ENCODE results near the gene PTGES3. TPM values are rescaled to one million over a fixed set of nuclear protein-coding genes. Genes with fewer than 3 reads are reported as not detected.
"Not testable (repeated sequence)": the region's sequence is repeated elsewhere in the genome, so short reads cannot be mapped to it uniquely, and the experiment has no call there.

Gene PTGES3, protein sequence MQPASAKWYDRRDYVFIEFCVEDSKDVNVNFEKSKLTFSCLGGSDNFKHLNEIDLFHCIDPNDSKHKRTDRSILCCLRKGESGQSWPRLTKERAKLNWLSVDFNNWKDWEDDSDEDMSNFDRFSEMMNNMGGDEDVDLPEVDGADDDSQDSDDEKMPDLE
- total RNA-seq, result 10 to 100 TPM; 51.7 to 71.2 (median 69.9) TPM

DNA sequence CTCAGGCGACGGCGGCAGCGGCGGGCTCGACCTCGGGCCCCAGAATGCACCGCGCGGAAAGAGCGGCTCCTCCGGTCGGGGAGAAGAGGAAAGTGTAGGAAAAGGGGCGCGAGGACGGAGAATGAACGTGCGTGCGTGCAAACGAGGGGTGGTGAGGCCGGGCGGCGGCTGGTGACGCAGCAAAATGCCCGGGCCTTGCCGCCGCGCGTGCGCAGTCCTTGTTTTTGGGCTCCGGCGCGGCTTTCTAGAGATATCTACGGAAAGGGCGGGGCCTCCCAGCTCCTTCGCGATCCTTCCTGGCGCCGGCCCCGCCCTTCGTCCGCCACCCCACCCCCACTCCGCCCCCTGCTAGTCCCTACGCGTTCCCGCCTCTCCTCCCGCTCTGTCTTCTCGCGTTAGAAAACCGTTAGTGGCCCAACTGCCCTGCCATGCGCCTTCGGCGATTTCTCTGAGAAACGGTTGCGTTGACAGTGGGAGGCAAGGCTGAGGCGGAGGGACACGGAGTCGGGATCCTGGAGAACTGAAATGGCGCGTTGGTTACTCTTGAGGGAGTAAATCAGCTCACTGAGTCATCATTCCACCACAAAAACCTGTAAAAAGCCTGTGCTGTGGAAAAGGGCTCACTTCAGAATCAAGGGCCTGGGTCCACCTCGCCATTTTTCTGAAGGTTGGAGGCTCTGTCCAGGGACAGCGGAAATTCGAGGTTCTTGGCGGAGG is at the start of gene PTGES3:
PTGES3 (minus strand) TSS at position 156 of the 717 bp plus-strand sequence. CDS start 285 bp downstream, outside the sequence.
- WGBS, result under 1% methylated on average over 61 of the region's 64 CpGs
- DNase-seq (ENCODE audit: low spot score in 2 of 2), result peak; percentile 98
- Histone ChIP-seq H3K27ac (peak within 1 kb of the TSS; percentile 97), H3K4me3 (peak within 1 kb of the TSS; percentile 75), H3K27me3 (no peaks in the 10 kb centered on the region), H3K36me3 (no peaks in the 10 kb centered on the region), H3K4me1 (peaks cover 39% of the 10 kb centered on the region), H3K9me3 (no peaks in the 10 kb centered on the region)
- TF ChIP-seq POLR2AphosphoS5 (IDR thresholded peaks at IDR 0.05) (peak; percentile 34 to 80 (median 78)), POLR2A (IDR thresholded peaks at IDR 0.05) (peak; percentile 56 to 92), EP300 (IDR thresholded peaks at IDR 0.05) (no peak)
- TF ChIP-seq, protein P1, sequence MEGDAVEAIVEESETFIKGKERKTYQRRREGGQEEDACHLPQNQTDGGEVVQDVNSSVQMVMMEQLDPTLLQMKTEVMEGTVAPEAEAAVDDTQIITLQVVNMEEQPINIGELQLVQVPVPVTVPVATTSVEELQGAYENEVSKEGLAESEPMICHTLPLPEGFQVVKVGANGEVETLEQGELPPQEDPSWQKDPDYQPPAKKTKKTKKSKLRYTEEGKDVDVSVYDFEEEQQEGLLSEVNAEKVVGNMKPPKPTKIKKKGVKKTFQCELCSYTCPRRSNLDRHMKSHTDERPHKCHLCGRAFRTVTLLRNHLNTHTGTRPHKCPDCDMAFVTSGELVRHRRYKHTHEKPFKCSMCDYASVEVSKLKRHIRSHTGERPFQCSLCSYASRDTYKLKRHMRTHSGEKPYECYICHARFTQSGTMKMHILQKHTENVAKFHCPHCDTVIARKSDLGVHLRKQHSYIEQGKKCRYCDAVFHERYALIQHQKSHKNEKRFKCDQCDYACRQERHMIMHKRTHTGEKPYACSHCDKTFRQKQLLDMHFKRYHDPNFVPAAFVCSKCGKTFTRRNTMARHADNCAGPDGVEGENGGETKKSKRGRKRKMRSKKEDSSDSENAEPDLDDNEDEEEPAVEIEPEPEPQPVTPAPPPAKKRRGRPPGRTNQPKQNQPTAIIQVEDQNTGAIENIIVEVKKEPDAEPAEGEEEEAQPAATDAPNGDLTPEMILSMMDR (IDR thresholded peaks at IDR 0.05), result no peak

DNA sequence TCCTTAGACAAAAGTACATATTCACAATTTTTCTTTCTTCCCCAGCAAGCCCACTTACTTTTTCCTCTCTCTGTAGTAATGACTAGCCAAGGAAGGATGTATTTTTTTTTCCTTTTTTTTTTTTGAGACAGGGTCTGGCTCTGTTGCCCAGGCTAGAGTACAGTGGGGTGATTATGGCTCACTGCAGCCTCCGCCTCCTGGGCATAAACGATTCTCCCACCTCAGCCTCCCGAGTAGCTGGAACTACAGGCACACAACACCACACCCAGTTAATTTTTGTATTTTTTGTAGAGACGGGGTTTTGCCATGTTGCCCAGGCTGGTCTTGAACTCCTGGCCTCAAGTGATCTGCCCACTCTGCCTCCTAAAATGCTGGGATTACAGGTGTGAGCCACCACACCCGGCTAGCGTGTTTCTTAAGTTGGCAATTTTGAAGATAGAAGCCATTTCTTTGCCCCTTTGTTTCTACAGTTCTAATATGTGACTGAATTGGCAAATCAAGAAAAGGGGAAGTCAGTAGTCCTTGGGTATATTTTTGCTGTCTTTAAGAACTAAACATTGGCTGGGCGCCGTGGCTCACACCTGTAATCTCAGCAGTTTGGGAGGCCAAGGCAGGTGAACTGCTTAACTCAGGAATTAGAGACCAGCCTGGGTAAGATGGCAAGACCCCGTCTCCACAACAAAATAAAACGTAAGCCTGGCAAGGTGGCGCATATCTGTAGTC is 40.2 kb upstream of the PTGES3 start:
- no peak overlapping the region for H3K27ac ChIP-seq
- DNase-seq (ENCODE audit: low spot score in 2 of 2), result no peak

DNA sequence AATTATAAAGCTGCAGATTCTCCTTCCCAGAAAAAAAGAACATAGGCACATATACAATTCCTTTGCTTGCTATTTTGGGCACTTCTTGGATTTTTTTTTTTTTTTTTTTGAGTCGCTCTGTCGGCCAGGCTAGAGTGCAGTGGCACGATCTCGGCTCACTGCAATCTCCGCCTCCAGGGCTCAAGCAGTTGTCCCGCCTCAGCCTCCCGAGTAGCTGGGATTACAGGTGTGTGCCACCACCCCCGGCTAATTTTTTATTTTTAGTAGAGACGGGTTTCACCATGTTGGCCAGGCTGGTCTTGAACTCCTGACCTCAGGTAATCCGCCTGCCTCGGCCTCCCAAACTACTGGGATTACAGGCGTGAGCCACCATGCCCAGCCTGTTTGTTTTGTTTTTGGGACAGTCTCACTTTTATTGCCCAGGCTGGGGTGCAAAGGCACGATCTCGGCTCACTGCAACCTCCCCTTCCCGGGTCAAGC is 38.2 kb upstream of the PTGES3 start:
- not testable (repeated sequence) for H3K9me3 ChIP-seq; H3K36me3 ChIP-seq; H3K27me3 ChIP-seq; DNase-seq (ENCODE audit: low spot score in 2 of 2)
- Histone ChIP-seq H3K4me3 (peak overlapping the region; percentile 82), H3K27ac (peak overlapping the region; percentile 98), H3K4me1 (peaks cover 31% of the 10 kb centered on the region)
- WGBS, result 92% methylated on average over 15 of the region's 15 CpGs

More for the DNA sequence above, 40.2 kb upstream of the PTGES3 start:
- Histone ChIP-seq H3K4me1 (peaks cover 11% of the 10 kb centered on the region), H3K27me3 (no peaks in the 10 kb centered on the region), H3K4me3 (no peak overlapping the region), H3K9me3 (no peaks in the 10 kb centered on the region), H3K36me3 (peaks cover 18% of the 10 kb centered on the region)
- TF ChIP-seq, protein P1 (IDR thresholded peaks at IDR 0.05), result no peak
- TF ChIP-seq POLR2A (IDR thresholded peaks at IDR 0.05) (no peak), POLR2AphosphoS5 (IDR thresholded peaks at IDR 0.05) (no peak), EP300 (IDR thresholded peaks at IDR 0.05) (no peak)
- WGBS, result 94% methylated on average over 11 of the region's 11 CpGs

DNA sequence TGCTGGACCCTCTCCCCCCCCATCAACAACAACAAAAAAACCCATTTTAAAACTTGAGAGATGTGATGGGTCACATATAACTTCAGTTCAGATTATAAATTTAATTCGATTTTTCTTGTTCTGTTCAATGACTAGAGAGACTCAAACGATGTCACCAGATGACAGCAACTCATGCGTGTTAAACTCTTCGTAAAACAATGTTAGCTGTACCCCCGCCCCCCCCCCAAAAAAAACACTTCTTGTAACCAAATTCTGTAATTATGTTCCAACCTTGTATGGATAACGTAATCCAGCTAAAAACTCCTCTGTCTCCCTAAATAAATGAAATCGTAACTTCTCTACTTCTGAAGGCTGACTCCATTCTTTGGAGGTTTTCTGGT is 37.6 kb upstream of the PTGES3 start:
- H3K4me1 ChIP-seq, result peaks cover 36% of the 10 kb centered on the region
- H3K4me3 ChIP-seq, result peak overlapping the region; percentile 82
- no peaks in the 10 kb centered on the region for H3K9me3 ChIP-seq
- peak overlapping the region; percentile 98 for H3K27ac ChIP-seq
- H3K27me3 ChIP-seq, result no peaks in the 10 kb centered on the region
- WGBS, result 30% methylated on average over 7 of the region's 7 CpGs
- DNase-seq (ENCODE audit: low spot score in 2 of 2), result no peak
- TF ChIP-seq POLR2AphosphoS5 (IDR thresholded peaks at IDR 0.05), result no peak
- H3K36me3 ChIP-seq, result peaks cover 9% of the 10 kb centered on the region

DNA sequence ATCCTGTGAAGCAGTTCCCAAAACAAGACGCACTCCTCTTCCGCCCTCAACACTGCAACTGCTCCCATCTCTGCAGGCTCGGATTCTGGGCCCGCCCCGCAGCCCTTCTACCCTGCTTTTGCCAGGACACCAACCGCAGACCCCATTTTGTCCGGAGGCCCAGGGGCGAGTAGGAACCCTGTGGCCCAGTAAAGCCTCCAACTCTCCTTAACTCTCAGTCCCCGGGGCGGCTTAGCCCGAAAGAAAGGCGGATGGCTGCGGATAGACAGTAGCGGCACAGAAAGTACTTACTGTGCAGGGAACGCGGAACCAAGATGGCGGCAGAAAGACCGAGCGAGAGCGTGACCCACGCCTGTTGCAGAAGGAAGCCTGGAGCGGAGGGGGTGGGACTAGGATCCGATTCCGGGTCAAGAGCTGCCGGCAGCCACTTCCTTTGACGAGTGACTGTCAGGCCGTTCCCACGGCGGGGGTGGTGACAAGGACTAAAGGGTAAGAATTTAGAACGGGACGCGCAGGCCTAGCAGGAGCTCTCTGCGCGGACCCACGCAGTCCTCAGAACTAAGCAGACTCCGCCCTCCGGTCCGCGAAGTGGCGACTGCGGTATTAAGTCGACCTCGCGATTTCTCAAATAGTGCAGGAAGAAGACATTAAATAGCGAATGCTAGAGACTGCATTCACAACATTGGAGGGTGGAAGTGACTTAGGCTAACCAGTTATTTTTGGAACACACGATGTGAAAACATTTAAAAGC is 37.1 kb upstream of the PTGES3 start, which contains the start of gene NACA:
NACA (minus strand) TSS at position 328 of the 751 bp plus-strand sequence. CDS start 778 bp downstream, outside the sequence.
- under 1% methylated on average over 46 of the region's 46 CpGs for WGBS
- peak within 1 kb of the TSS; percentile 98 for H3K27ac ChIP-seq
- peaks cover 8% of the 10 kb centered on the region for H3K36me3 ChIP-seq
- H3K4me1 ChIP-seq, result peaks cover 42% of the 10 kb centered on the region
- peak within 1 kb of the TSS; percentile 82 for H3K4me3 ChIP-seq
- TF ChIP-seq, protein P1 (IDR thresholded peaks at IDR 0.05), result no peak
- TF ChIP-seq POLR2AphosphoS5 (IDR thresholded peaks at IDR 0.05) (peak; percentile 97 to 99 (median 99)), POLR2A (IDR thresholded peaks at IDR 0.05) (peak; percentile 82 to 95), EP300 (IDR thresholded peaks at IDR 0.05) (no peak)
- DNase-seq (ENCODE audit: low spot score in 2 of 2), result peak; percentile 99 to 100
- H3K9me3 ChIP-seq, result no peaks in the 10 kb centered on the region
- no peaks in the 10 kb centered on the region for H3K27me3 ChIP-seq
